ENCODE data around the gene EEF1AKMT1. TPM values are rescaled to one million over a fixed set of nuclear protein-coding genes. Genes with fewer than 3 reads are reported as not detected.

EEF1AKMT1 gene
- total RNA-seq, 1 donor from 2014 or later: 5.3 TPM

GRCh38 chr13:20814224-20814910, 40.6 kb upstream of the EEF1AKMT1 start:
- peak; percentile 72 for DNase-seq (ENCODE audit: low read depth)
- Histone ChIP-seq H3K4me3 (ENCODE audit: low read depth, low read length) (no peak overlapping the region), H3K36me3 (ENCODE audit: control insufficient read depth, insufficient read depth, low read length) (peaks cover 1% of the 10 kb centered on the region), H3K27me3 (ENCODE audit: control insufficient read depth, insufficient read depth, low read length) (no peaks in the 10 kb centered on the region)
- no peak for FAIRE-seq
- TF ChIP-seq, protein P1, sequence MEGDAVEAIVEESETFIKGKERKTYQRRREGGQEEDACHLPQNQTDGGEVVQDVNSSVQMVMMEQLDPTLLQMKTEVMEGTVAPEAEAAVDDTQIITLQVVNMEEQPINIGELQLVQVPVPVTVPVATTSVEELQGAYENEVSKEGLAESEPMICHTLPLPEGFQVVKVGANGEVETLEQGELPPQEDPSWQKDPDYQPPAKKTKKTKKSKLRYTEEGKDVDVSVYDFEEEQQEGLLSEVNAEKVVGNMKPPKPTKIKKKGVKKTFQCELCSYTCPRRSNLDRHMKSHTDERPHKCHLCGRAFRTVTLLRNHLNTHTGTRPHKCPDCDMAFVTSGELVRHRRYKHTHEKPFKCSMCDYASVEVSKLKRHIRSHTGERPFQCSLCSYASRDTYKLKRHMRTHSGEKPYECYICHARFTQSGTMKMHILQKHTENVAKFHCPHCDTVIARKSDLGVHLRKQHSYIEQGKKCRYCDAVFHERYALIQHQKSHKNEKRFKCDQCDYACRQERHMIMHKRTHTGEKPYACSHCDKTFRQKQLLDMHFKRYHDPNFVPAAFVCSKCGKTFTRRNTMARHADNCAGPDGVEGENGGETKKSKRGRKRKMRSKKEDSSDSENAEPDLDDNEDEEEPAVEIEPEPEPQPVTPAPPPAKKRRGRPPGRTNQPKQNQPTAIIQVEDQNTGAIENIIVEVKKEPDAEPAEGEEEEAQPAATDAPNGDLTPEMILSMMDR (IDR thresholded peaks at IDR 0.05; ENCODE audit: insufficient read depth, low read length, severe bottlenecking): no peak

- H3K4me3 ChIP-seq (ENCODE audit: low read depth, low read length): no peak overlapping the region
- no peak for DNase-seq (ENCODE audit: low read depth)
- no peak for FAIRE-seq
- no peaks in the 10 kb centered on the region for H3K27me3 ChIP-seq (ENCODE audit: control insufficient read depth, insufficient read depth, low read length)
- H3K36me3 ChIP-seq (ENCODE audit: control insufficient read depth, insufficient read depth, low read length): peaks cover 3% of the 10 kb centered on the region
- TF ChIP-seq, protein P1 (IDR thresholded peaks at IDR 0.05; ENCODE audit: insufficient read depth, low read length, severe bottlenecking): no peak
Observed at GRCh38 chr13:20812890-20813289, 39.1 kb upstream of the EEF1AKMT1 start.

DNA sequence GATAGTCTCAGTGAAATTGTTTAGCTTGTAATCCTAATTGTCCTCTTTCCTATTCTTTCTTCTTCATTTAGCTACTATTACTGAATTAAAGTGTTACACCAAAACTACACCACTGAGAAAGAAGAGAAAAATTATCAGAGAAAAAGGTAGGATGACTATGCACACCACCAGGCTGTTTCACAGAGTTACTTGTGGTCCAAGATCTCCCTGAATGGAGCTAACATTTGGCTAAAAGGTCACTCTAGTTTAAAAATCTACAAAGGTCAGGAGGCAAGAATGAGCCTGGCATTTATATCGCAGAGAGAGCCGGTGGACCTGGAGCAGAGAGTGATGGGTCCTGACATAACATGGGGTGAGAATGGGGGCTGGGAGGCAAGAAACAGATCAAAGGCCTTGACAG, 37.0 kb upstream of the EEF1AKMT1 start:
- TF ChIP-seq, protein P1 (IDR thresholded peaks at IDR 0.05; ENCODE audit: insufficient read depth, low read length, severe bottlenecking): no peak
- Histone ChIP-seq H3K36me3 (ENCODE audit: control insufficient read depth, insufficient read depth, low read length) (peaks cover 3% of the 10 kb centered on the region), H3K27me3 (ENCODE audit: control insufficient read depth, insufficient read depth, low read length) (no peaks in the 10 kb centered on the region), H3K4me3 (ENCODE audit: low read depth, low read length) (no peak overlapping the region)
- no peak for FAIRE-seq
- no peak for DNase-seq (ENCODE audit: low read depth)

DNA sequence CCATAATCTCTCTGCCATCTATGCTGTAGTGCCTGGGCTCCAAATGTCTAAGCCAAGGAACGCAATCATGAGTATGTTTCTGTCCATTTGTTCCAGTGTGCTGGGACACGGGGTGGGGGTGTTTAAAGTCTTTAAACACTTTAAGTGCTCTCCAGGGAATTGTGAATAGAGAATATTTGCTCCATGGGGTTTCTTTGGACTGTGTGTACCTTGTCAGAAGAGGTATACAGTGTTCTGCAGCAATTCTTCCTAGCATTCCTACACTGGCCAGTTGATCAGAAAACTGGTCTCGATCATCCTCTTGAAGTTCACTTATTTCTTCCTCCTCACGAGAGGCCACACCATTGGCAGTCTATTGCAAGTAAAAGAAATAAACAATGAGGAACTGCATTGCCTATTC, 35.1 kb upstream of the EEF1AKMT1 start:
- TF ChIP-seq, protein P1 (IDR thresholded peaks at IDR 0.05; ENCODE audit: insufficient read depth, low read length, severe bottlenecking): no peak
- Histone ChIP-seq H3K36me3 (ENCODE audit: control insufficient read depth, insufficient read depth, low read length) (peaks cover 3% of the 10 kb centered on the region), H3K27me3 (ENCODE audit: control insufficient read depth, insufficient read depth, low read length) (no peaks in the 10 kb centered on the region), H3K4me3 (ENCODE audit: low read depth, low read length) (no peak overlapping the region)
- FAIRE-seq (no peak), DNase-seq (ENCODE audit: low read depth) (no peak)

DNA sequence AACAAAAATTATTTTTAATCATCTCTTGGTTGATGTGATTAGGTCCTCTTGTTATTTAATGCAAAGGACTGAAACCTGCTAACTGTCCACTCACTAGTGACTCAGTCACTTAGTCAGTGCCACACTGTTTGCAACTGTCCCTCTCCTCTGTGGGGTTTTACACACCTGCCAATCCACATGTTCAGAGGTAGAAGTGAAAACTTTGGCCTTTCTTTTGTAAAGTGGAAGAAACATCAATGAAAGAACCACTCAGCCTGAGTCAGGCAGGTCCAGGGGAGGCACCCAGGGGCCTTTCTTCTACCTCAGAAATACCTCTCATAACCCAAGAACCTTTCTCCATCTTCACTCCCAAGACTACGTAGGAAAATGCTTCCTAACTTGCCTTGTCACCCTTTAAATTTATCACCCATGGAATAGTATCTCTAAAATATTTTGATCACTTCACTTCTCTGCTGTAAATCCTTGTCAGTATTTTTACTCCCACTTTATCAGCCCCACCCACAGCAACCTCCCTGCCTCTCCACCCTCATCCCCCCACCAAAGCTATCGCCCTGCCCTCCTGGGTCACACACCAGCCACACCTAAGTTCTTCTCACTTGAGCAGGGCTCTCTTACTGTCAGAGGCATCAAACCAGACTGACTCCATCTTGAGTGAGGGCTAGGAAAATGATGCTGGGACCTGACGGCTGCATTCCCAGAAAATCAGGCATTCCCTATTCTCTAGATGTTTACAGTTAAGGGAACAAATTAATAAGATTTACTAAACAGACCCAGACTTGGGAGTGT, 29.6 kb upstream of the EEF1AKMT1 start:
- no peak overlapping the region for H3K4me3 ChIP-seq (ENCODE audit: low read depth, low read length)

More for the DNA sequence above, 29.6 kb upstream of the EEF1AKMT1 start:
- DNase-seq (ENCODE audit: low read depth): no peak
- Histone ChIP-seq H3K36me3 (ENCODE audit: control insufficient read depth, insufficient read depth, low read length) (peaks cover 1% of the 10 kb centered on the region), H3K27me3 (ENCODE audit: control insufficient read depth, insufficient read depth, low read length) (no peaks in the 10 kb centered on the region)
- TF ChIP-seq, protein P1 (IDR thresholded peaks at IDR 0.05; ENCODE audit: insufficient read depth, low read length, severe bottlenecking): no peak
- no peak for FAIRE-seq

All from bronchial epithelial cell (primary cell).